Activated CD8-positive, alpha-beta memory T cell treated with anti-CD3 and anti-CD28 coated beads, Interleukin-2, amount 50 U/mL, for 1 hour (primary cell): Measurements from ENCODE around the gene NOX5.

Experiments
- DNase-seq: peaks from one replicate; pipeline ENCODE4 v3.0.0-alpha.2; 2020; ENCODE audit errors: extremely low read depth

The NOX5 gene

GRCh38 chr15:69081310-69082004, 67.0 kb downstream of the NOX5 start:
- DNase-seq = no peak

GRCh38 chr15:69082021-69082502, 67.6 kb downstream of the NOX5 start:
- no peak for DNase-seq

GRCh38 chr15:69082554-69082953, 68.1 kb downstream of the NOX5 start:
- DNase-seq = no peak

- no peak for DNase-seq
These were observed 70.0 kb downstream of the NOX5 start for GRCh38 chr15:69084404-69085030.

- DNase-seq = no peak
These were observed 71.0 kb downstream of the NOX5 start for GRCh38 chr15:69085325-69086081.

- DNase-seq = no peak
These were observed 72.1 kb downstream of the NOX5 start for GRCh38 chr15:69086427-69087204.

GRCh38 chr15:69087366-69087976, 73.0 kb downstream of the NOX5 start:
- DNase-seq = no peak

- DNase-seq = no peak
These were observed 73.9 kb downstream of the NOX5 start for GRCh38 chr15:69088300-69088965.

- DNase-seq = no peak
These were observed 74.8 kb downstream of the NOX5 start for GRCh38 chr15:69089258-69089657.

- DNase-seq = no peak
These were observed 75.9 kb downstream of the NOX5 start for GRCh38 chr15:69090197-69090948.

GRCh38 chr15:69091654-69092053, 77.2 kb downstream of the NOX5 start:
- no peak for DNase-seq

- no peak for DNase-seq
These were observed 77.7 kb downstream of the NOX5 start for GRCh38 chr15:69092159-69092558.

GRCh38 chr15:69093127-69093526, 78.6 kb downstream of the NOX5 start:
- DNase-seq = no peak

GRCh38 chr15:69093614-69094013, 79.1 kb downstream of the NOX5 start:
- DNase-seq = no peak

- no peak for DNase-seq
These were observed 79.8 kb downstream of the NOX5 start for GRCh38 chr15:69094124-69094921.

- DNase-seq = no peak
These were observed 80.8 kb downstream of the NOX5 start for GRCh38 chr15:69095274-69095673.

GRCh38 chr15:69096196-69096595, 81.7 kb downstream of the NOX5 start:
- DNase-seq = no peak

- DNase-seq = no peak
These were observed 82.1 kb downstream of the NOX5 start for GRCh38 chr15:69096626-69097025.

GRCh38 chr15:69098771-69099170, 84.3 kb downstream of the NOX5 start:
- DNase-seq = no peak
